SU-DHL-6 (cell line): ENCODE data around the gene EHD4.

Source experiments
- H2AFZ ChIP-seq: fragments of 200-600 bp; sonication (generic); 2 replicates; pipeline ENCODE4 v1.6.1; 2014; ENCODE audit warnings: low read depth, mild to moderate bottlenecking, moderate library complexity, mixed read lengths, antibody characterized with exemption, low read length; ENCODE audit not compliant: severe bottlenecking
- H3F3A ChIP-seq: fragments of 200-600 bp; shearing (Covaris generic); 2 replicates; pipeline ENCODE4 v1.6.0; 2016; ENCODE audit warnings: antibody characterized with exemption, mild to moderate bottlenecking; ENCODE audit not compliant: insufficient read depth
- H3K27ac ChIP-seq: fragments of 200-600 bp; sonication (generic); 2 replicates; pipeline ENCODE4 v1.5.1; 2016; ENCODE audit warnings: low read depth, mild to moderate bottlenecking, low read length, moderate library complexity, mixed read lengths
- H3K27me3 ChIP-seq: fragments of 200-600 bp; sonication (generic), shearing (Covaris generic); 2 replicates; pipeline ENCODE4 v1.6.0; 2014; ENCODE audit warnings: mild to moderate bottlenecking, low read length
- H3K36me3 ChIP-seq: fragments of 200-600 bp; sonication (generic); 2 replicates; pipeline ENCODE4 v1.6.1; 2014; ENCODE audit warnings: mild to moderate bottlenecking, low read length, mixed read lengths
- H3K4me2 ChIP-seq: fragments of 300-600, 200-600 bp; shearing (Covaris generic), sonication (generic); 2 replicates; pipeline ENCODE4 v1.6.0; 2014; ENCODE audit warnings: low read length, low read depth, mild to moderate bottlenecking; ENCODE audit not compliant: poor library complexity, severe bottlenecking
- H3K4me3 ChIP-seq: fragments of 200-600 bp; sonication (generic); 2 replicates; pipeline ENCODE4 v1.5.1; 2014; ENCODE audit warnings: antibody characterized with exemption, low read length, mild to moderate bottlenecking, mixed read lengths; ENCODE audit not compliant: insufficient read depth, poor library complexity, severe bottlenecking
- H3K79me2 ChIP-seq: fragments of 200-600 bp; sonication (generic); 2 replicates; pipeline ENCODE4 v1.6.1; 2014; ENCODE audit warnings: mild to moderate bottlenecking, low read length, moderate library complexity; ENCODE audit not compliant: insufficient read depth
- H3K9ac ChIP-seq: fragments of 200-600 bp; sonication (generic); 2 replicates; pipeline ENCODE4 v1.7.0; 2014; ENCODE audit warnings: mild to moderate bottlenecking, low read length
- H3K9me2 ChIP-seq: fragments of 200-600 bp; sonication (generic); replicated peaks from 2 replicates; pipeline ENCODE4 v1.6.1; 2014; ENCODE audit warnings: low read length; ENCODE audit not compliant: insufficient read depth
- H3K9me3 ChIP-seq: fragments of 200-600 bp; sonication (generic); 2 replicates; pipeline ENCODE4 v1.6.1; 2014; ENCODE audit warnings: low read length, mixed read lengths; ENCODE audit not compliant: insufficient read depth
- H4K20me1 ChIP-seq: fragments of 200-600 bp; sonication (generic); 2 replicates; pipeline ENCODE4 v1.6.1; 2014; ENCODE audit warnings: low read depth, mild to moderate bottlenecking, antibody characterized with exemption, low read length, moderate library complexity, mixed read lengths
- EZH2phosphoT487 ChIP-seq: fragments of 200-600 bp; sonication (generic), shearing (Covaris generic); conservative IDR thresholded peaks from 2 replicates; pipeline ENCODE4 v1.6.1; 2018; ENCODE audit warnings: mild to moderate bottlenecking, antibody characterized with exemption, low read length, moderate library complexity, mixed read lengths
- TF ChIP-seq, protein P1 (sequence below): fragments of 200-600 bp; sonication (generic); IDR thresholded peaks from one replicate; pipeline ENCODE4 v1.5.1; 2017; ENCODE audit warnings: antibody characterized with exemption, mild to moderate bottlenecking, low read length, moderate library complexity; ENCODE audit not compliant: insufficient read depth, poor library complexity, severe bottlenecking

Gene EHD4

DNA sequence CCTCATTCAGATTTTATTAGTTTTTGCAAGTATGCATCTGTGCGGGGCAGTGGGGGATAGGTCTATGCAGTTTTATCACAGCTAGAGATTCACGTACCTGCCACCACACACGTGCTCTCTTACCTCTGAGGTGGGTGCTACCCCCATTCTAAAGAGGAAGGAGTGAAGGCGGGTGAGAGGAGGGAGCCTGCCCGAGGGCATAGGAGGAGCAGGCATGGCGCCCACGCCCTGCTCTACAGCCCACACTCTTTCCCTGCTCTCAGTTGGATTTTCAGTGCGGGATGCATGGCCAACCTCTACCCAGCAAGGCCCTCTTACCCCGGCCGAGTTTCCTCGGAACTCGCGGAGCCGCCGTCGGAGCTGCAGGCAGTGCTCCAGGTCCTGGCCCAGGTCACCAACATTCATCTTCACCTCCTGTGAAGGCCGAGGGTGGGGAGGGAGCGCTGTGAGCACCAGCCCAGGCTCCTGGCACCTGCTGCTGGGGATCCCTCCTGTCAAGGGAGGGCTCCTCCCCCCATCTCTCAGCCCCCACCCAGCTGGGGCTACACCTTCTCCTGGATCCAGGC is 106.8 kb downstream of the EHD4 start:
- H3K4me3 ChIP-seq, result no peak overlapping the region
- no peak overlapping the region for H3K9ac ChIP-seq
- no peaks in the 10 kb centered on the region for H3K36me3 ChIP-seq
- no peak overlapping the region for H3K27ac ChIP-seq
- no peak overlapping the region for H3K4me2 ChIP-seq
- no peaks in the 10 kb centered on the region for H4K20me1 ChIP-seq
- no peaks in the 10 kb centered on the region for H3F3A ChIP-seq
- H2AFZ ChIP-seq, result no peak overlapping the region
- no peaks in the 10 kb centered on the region for H3K27me3 ChIP-seq
- H3K9me2 ChIP-seq, result no peaks in the 10 kb centered on the region
- H3K79me2 ChIP-seq, result no peaks in the 10 kb centered on the region
- TF ChIP-seq, protein P1, sequence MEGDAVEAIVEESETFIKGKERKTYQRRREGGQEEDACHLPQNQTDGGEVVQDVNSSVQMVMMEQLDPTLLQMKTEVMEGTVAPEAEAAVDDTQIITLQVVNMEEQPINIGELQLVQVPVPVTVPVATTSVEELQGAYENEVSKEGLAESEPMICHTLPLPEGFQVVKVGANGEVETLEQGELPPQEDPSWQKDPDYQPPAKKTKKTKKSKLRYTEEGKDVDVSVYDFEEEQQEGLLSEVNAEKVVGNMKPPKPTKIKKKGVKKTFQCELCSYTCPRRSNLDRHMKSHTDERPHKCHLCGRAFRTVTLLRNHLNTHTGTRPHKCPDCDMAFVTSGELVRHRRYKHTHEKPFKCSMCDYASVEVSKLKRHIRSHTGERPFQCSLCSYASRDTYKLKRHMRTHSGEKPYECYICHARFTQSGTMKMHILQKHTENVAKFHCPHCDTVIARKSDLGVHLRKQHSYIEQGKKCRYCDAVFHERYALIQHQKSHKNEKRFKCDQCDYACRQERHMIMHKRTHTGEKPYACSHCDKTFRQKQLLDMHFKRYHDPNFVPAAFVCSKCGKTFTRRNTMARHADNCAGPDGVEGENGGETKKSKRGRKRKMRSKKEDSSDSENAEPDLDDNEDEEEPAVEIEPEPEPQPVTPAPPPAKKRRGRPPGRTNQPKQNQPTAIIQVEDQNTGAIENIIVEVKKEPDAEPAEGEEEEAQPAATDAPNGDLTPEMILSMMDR, result no peak
- no peak for TF ChIP-seq EZH2phosphoT487
- H3K9me3 ChIP-seq, result no peaks in the 10 kb centered on the region

DNA sequence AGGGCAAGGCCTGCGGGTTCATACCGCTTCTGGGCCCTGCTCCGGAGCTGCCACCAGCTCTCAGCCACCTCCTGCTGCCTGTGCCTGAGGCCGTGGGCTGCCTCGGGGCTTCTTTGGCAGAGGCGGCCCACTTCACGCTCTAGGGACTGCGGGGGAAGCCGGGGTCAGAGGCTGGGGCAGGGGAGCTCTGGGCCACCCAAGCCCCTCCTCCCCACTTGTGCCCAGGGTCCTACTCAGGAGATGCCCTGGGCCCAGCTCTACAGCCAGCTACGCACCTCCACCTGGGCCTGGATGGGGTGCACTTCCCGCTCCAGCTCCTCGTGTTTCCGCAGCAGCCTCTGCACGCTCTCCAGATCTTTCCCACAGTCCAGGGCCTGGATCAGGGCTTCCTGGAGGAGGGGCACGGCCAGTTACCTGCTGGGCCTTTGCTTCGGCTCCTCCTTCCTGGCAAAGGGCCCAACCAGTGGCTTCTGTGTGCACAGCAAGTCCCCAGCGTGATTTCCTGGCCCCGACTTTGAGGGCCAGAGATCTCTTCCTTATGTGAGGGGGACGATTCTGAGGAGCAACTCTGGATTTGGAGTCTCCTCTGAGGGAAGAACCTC is 109.7 kb downstream of the EHD4 start:
- Histone ChIP-seq H3K4me2 (no peak overlapping the region), H2AFZ (no peak overlapping the region), H3K36me3 (no peaks in the 10 kb centered on the region), H3K27ac (no peak overlapping the region), H3F3A (no peaks in the 10 kb centered on the region), H3K27me3 (no peaks in the 10 kb centered on the region), H3K9me3 (no peaks in the 10 kb centered on the region), H3K4me3 (no peak overlapping the region), H3K9me2 (no peaks in the 10 kb centered on the region), H3K9ac (no peak overlapping the region), H3K79me2 (no peaks in the 10 kb centered on the region), H4K20me1 (no peaks in the 10 kb centered on the region)
- TF ChIP-seq, protein P1, result no peak
- TF ChIP-seq EZH2phosphoT487, result no peak

DNA sequence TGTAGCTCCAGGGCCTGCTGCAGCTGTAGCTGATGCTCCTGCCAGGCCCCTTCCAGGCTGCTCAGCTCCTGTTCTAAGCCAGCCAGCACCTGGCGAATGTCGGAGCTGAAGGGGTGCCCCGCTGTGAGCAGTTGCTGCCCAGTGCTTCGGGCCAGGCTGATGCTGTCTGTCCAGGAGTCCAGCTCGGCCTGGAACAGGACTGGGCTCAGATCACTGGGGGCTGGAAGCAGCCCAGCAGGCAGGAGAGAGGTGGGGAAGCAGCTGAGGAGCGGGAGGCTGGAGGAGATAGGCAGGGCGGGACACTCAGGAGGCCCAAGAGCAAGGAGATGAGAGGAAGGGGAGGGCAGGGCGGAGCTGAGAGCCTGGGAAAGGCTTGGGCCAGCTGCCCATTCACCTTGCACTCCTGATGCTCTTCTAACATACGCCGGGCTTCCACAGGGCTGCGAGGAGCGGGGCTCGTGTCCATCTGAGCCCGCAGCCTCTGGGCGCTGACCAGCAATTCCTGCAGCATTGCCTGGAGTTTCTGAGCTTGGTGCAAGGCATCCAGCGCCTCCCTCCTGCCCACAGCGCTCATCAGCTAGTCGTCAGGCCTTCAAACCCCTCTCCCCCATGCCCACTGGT is 110.5 kb downstream of the EHD4 start:
- H3K4me2 ChIP-seq, result no peak overlapping the region
- no peak overlapping the region for H3K27ac ChIP-seq
- H3K27me3 ChIP-seq, result no peaks in the 10 kb centered on the region
- H4K20me1 ChIP-seq, result no peaks in the 10 kb centered on the region
- no peaks in the 10 kb centered on the region for H3K9me3 ChIP-seq
- no peak overlapping the region for H2AFZ ChIP-seq
- no peak for TF ChIP-seq EZH2phosphoT487
- TF ChIP-seq, protein P1, result no peak
- no peaks in the 10 kb centered on the region for H3K36me3 ChIP-seq
- H3F3A ChIP-seq, result no peaks in the 10 kb centered on the region
- no peaks in the 10 kb centered on the region for H3K79me2 ChIP-seq
- no peaks in the 10 kb centered on the region for H3K9me2 ChIP-seq
- no peak overlapping the region for H3K4me3 ChIP-seq
- H3K9ac ChIP-seq, result no peak overlapping the region
